ENCODE data around the gene MAMSTR.
A peak's percentile ranks its signal among the peaks of the same experiment; 100 is the strongest.

The MAMSTR gene

DNA sequence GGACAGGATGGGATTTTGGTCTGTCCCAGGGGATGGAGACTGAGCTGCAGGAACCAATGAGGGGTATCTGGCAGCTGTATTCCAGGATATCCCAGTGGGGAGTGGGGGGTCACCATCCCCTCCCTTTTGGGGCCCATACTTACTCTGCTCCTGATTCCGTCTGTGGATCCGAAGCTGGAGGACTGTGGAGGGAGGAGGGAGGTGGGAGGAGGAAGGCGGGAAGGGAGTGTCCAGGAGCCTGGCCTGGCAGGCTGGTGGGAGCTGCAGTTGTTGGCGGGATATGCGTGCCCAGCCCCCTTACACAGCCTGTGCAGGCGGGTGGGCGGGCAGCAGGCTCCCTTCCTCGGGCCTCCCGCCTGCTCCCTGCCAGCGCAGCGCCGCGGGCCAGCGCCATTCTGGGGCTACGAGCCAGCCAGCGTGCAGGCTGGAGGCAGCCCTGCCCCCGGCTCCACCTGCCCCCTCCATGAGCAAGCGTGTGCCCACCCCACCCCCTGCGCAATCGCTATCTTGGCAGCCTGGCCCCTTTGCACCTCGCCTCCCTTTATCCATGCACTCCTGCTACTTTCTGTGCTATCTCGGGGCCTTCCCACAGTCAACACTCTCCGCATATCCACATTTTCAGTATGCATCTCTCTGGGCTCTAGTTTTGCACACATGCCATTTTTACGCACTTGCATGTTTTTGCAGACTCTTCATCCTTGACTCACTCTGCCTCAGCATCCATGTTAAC is 2.8 kb downstream of the MAMSTR start:
- no peak for DNase-seq (ENCODE audit: low spot score)
- in situ Hi-C loops (cut with MboI; ENCODE audit: low sequenced_read_pairs, unreplicated experiment), result no loop called here
- no peak for TF ChIP-seq CTCF (IDR thresholded peaks at IDR 0.05; ENCODE audit: borderline replicate concordance, control extremely low read depth, extremely low read depth, insufficient read depth, missing control alignments)

- no peak for TF ChIP-seq CTCF (IDR thresholded peaks at IDR 0.05; ENCODE audit: borderline replicate concordance, control extremely low read depth, extremely low read depth, insufficient read depth, missing control alignments)
- in situ Hi-C loops (cut with MboI; ENCODE audit: low sequenced_read_pairs, unreplicated experiment), result no loop called here
- no peak for DNase-seq (ENCODE audit: low spot score)
Observed at GRCh38 chr19:48715681-48716171, 3.8 kb downstream of the MAMSTR start.

GRCh38 chr19:48714759-48715675 is 4.5 kb downstream of the MAMSTR start:
- no peak for DNase-seq (ENCODE audit: low spot score)
- no peak for TF ChIP-seq CTCF (IDR thresholded peaks at IDR 0.05; ENCODE audit: borderline replicate concordance, control extremely low read depth, extremely low read depth, insufficient read depth, missing control alignments)
- in situ Hi-C loops (cut with MboI; ENCODE audit: low sequenced_read_pairs, unreplicated experiment), result no loop called here

DNA sequence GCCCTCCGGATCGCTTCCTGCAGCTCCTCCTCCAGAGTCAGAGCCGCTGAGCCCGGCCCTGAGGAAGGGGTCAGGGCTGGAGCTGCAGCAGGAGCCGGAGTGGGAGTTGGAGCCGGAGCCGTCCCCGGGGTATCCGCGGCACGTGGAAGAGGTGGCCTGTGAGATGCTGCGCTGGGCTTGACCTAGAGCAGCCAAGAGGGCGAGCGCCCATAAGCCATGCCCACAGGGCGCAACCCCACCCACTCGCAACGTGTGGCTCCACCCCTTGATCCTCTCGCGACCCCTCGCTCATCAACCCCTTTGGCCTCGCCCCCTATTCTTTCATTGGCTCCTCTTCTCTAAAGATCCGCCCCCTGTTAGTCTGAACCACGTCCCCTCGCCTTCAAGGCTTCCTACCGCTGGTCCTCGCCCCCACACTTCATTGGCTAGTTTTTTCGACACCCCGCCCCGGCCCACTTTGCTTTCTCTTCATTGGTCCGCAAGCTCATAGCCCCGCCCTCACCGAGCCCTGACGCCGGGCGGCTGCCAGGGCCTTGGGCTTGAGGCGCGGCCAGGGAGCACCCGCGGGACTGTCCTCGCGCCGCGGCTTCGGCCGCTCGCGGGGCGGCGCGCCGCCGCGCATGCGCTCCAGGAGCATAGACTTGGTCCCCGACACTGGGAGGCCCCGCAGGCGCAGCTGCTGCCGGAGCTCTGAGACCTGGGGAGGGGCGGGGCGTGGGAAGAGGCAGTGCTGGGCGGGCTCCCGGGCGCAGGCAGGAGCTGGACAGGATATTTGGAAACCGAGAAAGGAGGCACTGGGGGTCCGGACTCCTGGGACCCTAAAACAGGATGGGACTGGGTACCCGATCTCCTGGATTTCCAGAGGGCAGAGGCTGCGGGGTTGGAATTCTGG is 5.4 kb downstream of the MAMSTR start:
- DNase-seq (ENCODE audit: low spot score), result peak; percentile 100
- TF ChIP-seq CTCF (IDR thresholded peaks at IDR 0.05; ENCODE audit: borderline replicate concordance, control extremely low read depth, extremely low read depth, insufficient read depth, missing control alignments), result no peak

DNA sequence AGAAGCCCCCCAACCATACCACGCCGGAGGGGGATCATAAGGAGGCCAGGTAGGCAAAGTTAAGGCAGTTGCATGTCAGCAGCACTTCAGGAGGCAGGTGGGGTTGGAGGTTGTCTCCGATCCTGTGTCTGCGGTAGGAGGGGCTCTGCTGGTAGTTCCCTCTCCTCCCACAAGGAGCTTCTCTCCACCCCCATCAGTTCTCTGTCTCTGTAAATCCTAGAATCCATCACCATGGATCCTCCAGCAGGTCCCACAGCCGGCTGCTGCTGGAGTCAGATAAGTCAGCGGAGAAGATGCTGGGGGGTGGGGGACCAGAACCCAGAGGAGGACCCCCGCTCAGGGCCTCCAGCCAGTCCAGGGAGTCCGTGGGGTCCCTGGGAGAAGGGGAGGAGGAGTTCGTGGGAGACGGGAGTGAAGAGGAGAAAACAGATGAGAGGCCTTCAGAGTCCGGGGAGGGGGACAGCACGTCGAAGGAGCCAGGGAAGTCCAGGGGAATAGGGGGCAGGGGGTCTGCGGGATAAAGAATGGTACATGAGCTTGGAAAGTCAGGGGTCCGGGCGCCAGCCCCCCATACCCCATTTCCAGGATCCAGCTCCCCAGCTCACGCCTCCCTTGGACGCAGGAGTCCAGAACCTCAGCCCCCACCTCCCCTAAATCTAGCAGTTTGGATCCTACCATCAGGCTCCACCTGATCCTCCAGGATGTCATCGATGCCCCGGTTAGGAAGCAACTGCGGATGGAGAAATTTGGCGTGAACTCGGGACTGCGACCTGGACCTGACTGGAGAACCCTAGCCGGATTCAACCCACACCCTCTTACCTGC is 6.3 kb downstream of the MAMSTR start:
- TF ChIP-seq CTCF (IDR thresholded peaks at IDR 0.05; ENCODE audit: borderline replicate concordance, control extremely low read depth, extremely low read depth, insufficient read depth, missing control alignments), result no peak
- in situ Hi-C loops (cut with MboI; ENCODE audit: low sequenced_read_pairs, unreplicated experiment), result no loop called here
- DNase-seq (ENCODE audit: low spot score), result no peak

More for the DNA sequence above, 5.4 kb downstream of the MAMSTR start:
- in situ Hi-C loops (cut with MboI; ENCODE audit: low sequenced_read_pairs, unreplicated experiment), result no loop called here

Measured in GM13976 (cell line).